Measurements from ENCODE around the gene NTRK1.

NTRK1 gene

DNA sequence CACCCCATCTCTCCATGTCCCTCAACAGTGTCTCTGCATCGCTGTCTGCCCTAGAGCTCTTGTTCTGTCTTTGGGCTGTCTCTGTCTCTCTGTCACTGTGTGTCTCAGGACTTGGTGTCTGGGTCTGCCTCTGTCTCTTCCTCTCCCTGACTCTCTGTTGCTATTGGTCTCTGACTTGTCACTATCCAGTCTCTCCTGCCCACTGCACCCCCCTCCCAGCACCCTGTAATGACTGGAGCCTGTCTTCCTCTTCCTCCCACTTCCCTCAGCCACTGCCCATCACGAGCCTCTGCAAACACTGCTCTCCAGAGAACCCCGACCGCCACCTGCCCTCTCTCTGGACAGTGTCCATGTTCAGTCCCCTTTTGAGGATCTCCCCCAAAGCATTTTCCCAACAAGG, 45.0 kb downstream of the NTRK1 start:
- DNase-seq = no peak
- no peak overlapping the region for H2BK12ac ChIP-seq (ENCODE audit: low read length)
- no peak overlapping the region for H3K23ac ChIP-seq (ENCODE audit: low read length)
- no peak overlapping the region for H4K12ac ChIP-seq (ENCODE audit: low read depth, low read length)
- no peak overlapping the region for H3K4me2 ChIP-seq (ENCODE audit: low read length)
- H3K14ac ChIP-seq (ENCODE audit: low read length) = no peak overlapping the region
- no peaks in the 10 kb centered on the region for H3K27me3 ChIP-seq (ENCODE audit: insufficient read depth, low read length)
- no peak overlapping the region for H3K9ac ChIP-seq (ENCODE audit: low read length)
- no peak overlapping the region for H4K8ac ChIP-seq (ENCODE audit: low read depth, low read length)
- H3K27ac ChIP-seq (ENCODE audit: low read depth, low read length) = no peak overlapping the region
- no peak overlapping the region for H2AFZ ChIP-seq (ENCODE audit: insufficient read depth, low read length, poor library complexity)
- no peaks in the 10 kb centered on the region for H3K79me1 ChIP-seq (ENCODE audit: low read length)
- no peak overlapping the region for H2AK5ac ChIP-seq (ENCODE audit: low read length)
- peaks cover 0 to 3% of the 10 kb centered on the region in 2 experiments for H3K4me1 ChIP-seq (ENCODE audit: control insufficient read depth in 1 of 2, insufficient read depth in 2 of 2, low read length in 2 of 2)
- no peak overlapping the region for H2BK120ac ChIP-seq (ENCODE audit: insufficient read depth, low read length, poor library complexity)
- H3K36me3 ChIP-seq (ENCODE audit: control insufficient read depth in 1 of 2, insufficient read depth in 2 of 2, low read length in 2 of 2) = peaks cover 60 to 62% of the 10 kb centered on the region in 2 experiments
- H3K9me3 ChIP-seq (ENCODE audit: insufficient read depth, low read depth, low read length) = peaks cover 5% of the 10 kb centered on the region
- no peak overlapping the region for H2BK5ac ChIP-seq (ENCODE audit: low read depth, low read length, poor library complexity)
- H3K18ac ChIP-seq (ENCODE audit: low read length) = no peak overlapping the region
- no CpG with 5 or more reads among the region's 4 CpGs for WGBS (ENCODE audit: extremely low coverage, insufficient coverage, insufficient read length)
- H3K4ac ChIP-seq (ENCODE audit: low read depth, low read length) = no peak overlapping the region
- H4K91ac ChIP-seq (ENCODE audit: low read depth, low read length) = no peak overlapping the region
- no peak overlapping the region for H3K4me3 ChIP-seq (ENCODE audit: low read depth, low read length)
- H3K79me2 ChIP-seq (ENCODE audit: control insufficient read depth, insufficient read depth, low read length, poor library complexity) = no peaks in the 10 kb centered on the region

- Histone ChIP-seq H3K27me3 (ENCODE audit: insufficient read depth, low read length) (no peaks in the 10 kb centered on the region), H2BK120ac (ENCODE audit: insufficient read depth, low read length, poor library complexity) (no peak overlapping the region), H3K27ac (ENCODE audit: low read depth, low read length) (no peak overlapping the region), H3K9me3 (ENCODE audit: insufficient read depth, low read depth, low read length) (peaks cover 5% of the 10 kb centered on the region), H3K36me3 (ENCODE audit: control insufficient read depth in 1 of 2, insufficient read depth in 2 of 2, low read length in 2 of 2) (peaks cover 62 to 63% of the 10 kb centered on the region in 2 experiments), H3K9ac (ENCODE audit: low read length) (no peak overlapping the region), H3K4me1 (ENCODE audit: control insufficient read depth in 1 of 2, insufficient read depth in 2 of 2, low read length in 2 of 2) (peaks cover 0 to 3% of the 10 kb centered on the region in 2 experiments), H4K8ac (ENCODE audit: low read depth, low read length) (no peak overlapping the region), H3K14ac (ENCODE audit: low read length) (no peak overlapping the region), H4K91ac (ENCODE audit: low read depth, low read length) (no peak overlapping the region), H3K79me2 (ENCODE audit: control insufficient read depth, insufficient read depth, low read length, poor library complexity) (no peaks in the 10 kb centered on the region), H2AFZ (ENCODE audit: insufficient read depth, low read length, poor library complexity) (no peak overlapping the region), H3K79me1 (ENCODE audit: low read length) (no peaks in the 10 kb centered on the region), H4K12ac (ENCODE audit: low read depth, low read length) (no peak overlapping the region), H3K23ac (ENCODE audit: low read length) (no peak overlapping the region), H3K4me3 (ENCODE audit: low read depth, low read length) (no peak overlapping the region), H2AK5ac (ENCODE audit: low read length) (no peak overlapping the region), H2BK5ac (ENCODE audit: low read depth, low read length, poor library complexity) (no peak overlapping the region), H3K4me2 (ENCODE audit: low read length) (no peak overlapping the region), H3K4ac (ENCODE audit: low read depth, low read length) (no peak overlapping the region), H3K18ac (ENCODE audit: low read length) (no peak overlapping the region), H2BK12ac (ENCODE audit: low read length) (no peak overlapping the region)
- DNase-seq = no peak
- WGBS (ENCODE audit: extremely low coverage, insufficient coverage, insufficient read length) = no CpG with 5 or more reads among the region's 16 CpGs
Observed at GRCh38 chr1:156906206-156906906, 45.7 kb downstream of the NTRK1 start.

GRCh38 chr1:156908541-156908940, 47.9 kb downstream of the NTRK1 start:
- Histone ChIP-seq H3K9ac (ENCODE audit: low read length) (no peak overlapping the region), H3K4me3 (ENCODE audit: low read depth, low read length) (no peak overlapping the region), H3K14ac (ENCODE audit: low read length) (no peak overlapping the region), H2BK5ac (ENCODE audit: low read depth, low read length, poor library complexity) (no peak overlapping the region), H2AFZ (ENCODE audit: insufficient read depth, low read length, poor library complexity) (no peak overlapping the region), H2BK120ac (ENCODE audit: insufficient read depth, low read length, poor library complexity) (no peak overlapping the region), H2BK12ac (ENCODE audit: low read length) (no peak overlapping the region), H3K18ac (ENCODE audit: low read length) (no peak overlapping the region), H3K9me3 (ENCODE audit: insufficient read depth, low read depth, low read length) (peaks cover 5% of the 10 kb centered on the region), H4K91ac (ENCODE audit: low read depth, low read length) (no peak overlapping the region), H3K27me3 (ENCODE audit: insufficient read depth, low read length) (no peaks in the 10 kb centered on the region), H3K79me2 (ENCODE audit: control insufficient read depth, insufficient read depth, low read length, poor library complexity) (no peaks in the 10 kb centered on the region), H3K4me2 (ENCODE audit: low read length) (no peak overlapping the region), H3K4me1 (ENCODE audit: control insufficient read depth in 1 of 2, insufficient read depth in 2 of 2, low read length in 2 of 2) (peaks cover 0 to 4% of the 10 kb centered on the region in 2 experiments), H4K8ac (ENCODE audit: low read depth, low read length) (no peak overlapping the region), H3K27ac (ENCODE audit: low read depth, low read length) (no peak overlapping the region), H3K23ac (ENCODE audit: low read length) (no peak overlapping the region), H3K79me1 (ENCODE audit: low read length) (no peaks in the 10 kb centered on the region), H2AK5ac (ENCODE audit: low read length) (no peak overlapping the region), H3K4ac (ENCODE audit: low read depth, low read length) (no peak overlapping the region), H3K36me3 (ENCODE audit: control insufficient read depth in 1 of 2, insufficient read depth in 2 of 2, low read length in 2 of 2) (peaks cover 75 to 81% of the 10 kb centered on the region in 2 experiments), H4K12ac (ENCODE audit: low read depth, low read length) (no peak overlapping the region)
- no CpG with 5 or more reads among the region's 29 CpGs for WGBS (ENCODE audit: extremely low coverage, insufficient coverage, insufficient read length)
- DNase-seq = no peak

DNA sequence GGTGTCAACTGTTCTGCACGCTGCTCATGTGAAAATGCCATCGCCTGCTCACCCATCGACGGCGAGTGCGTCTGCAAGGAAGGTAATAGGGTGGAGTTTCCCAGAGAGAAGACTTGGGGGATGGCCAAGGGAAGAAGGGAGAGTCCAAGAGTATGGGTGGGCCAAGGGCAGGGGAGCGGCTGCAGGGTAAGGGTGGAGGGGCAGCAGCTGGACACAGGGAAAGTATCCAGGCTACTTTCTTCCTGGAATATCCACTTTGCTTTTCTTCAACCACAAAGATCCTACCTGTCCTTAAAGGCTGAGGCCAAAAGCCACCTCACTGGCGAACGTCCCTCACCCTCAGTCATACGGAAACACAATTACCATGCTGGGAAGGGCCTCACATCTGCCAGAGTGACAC, 48.3 kb downstream of the NTRK1 start:
- H3K9me3 ChIP-seq (ENCODE audit: insufficient read depth, low read depth, low read length) = peaks cover 3% of the 10 kb centered on the region
- no peak overlapping the region for H2AK5ac ChIP-seq (ENCODE audit: low read length)
- no peak overlapping the region for H3K9ac ChIP-seq (ENCODE audit: low read length)
- no peak overlapping the region for H2BK12ac ChIP-seq (ENCODE audit: low read length)
- H4K91ac ChIP-seq (ENCODE audit: low read depth, low read length) = no peak overlapping the region
- H3K79me2 ChIP-seq (ENCODE audit: control insufficient read depth, insufficient read depth, low read length, poor library complexity) = no peaks in the 10 kb centered on the region
- H3K79me1 ChIP-seq (ENCODE audit: low read length) = no peaks in the 10 kb centered on the region
- no peak overlapping the region for H2BK5ac ChIP-seq (ENCODE audit: low read depth, low read length, poor library complexity)
- DNase-seq = no peak
- peaks cover 79 to 85% of the 10 kb centered on the region in 2 experiments for H3K36me3 ChIP-seq (ENCODE audit: control insufficient read depth in 1 of 2, insufficient read depth in 2 of 2, low read length in 2 of 2)
- no peak overlapping the region for H3K27ac ChIP-seq (ENCODE audit: low read depth, low read length)
- H4K12ac ChIP-seq (ENCODE audit: low read depth, low read length) = no peak overlapping the region
- H2AFZ ChIP-seq (ENCODE audit: insufficient read depth, low read length, poor library complexity) = no peak overlapping the region
- no peak overlapping the region for H3K4ac ChIP-seq (ENCODE audit: low read depth, low read length)
- no peak overlapping the region for H3K4me2 ChIP-seq (ENCODE audit: low read length)
- H3K4me3 ChIP-seq (ENCODE audit: low read depth, low read length) = no peak overlapping the region
- no peak overlapping the region for H2BK120ac ChIP-seq (ENCODE audit: insufficient read depth, low read length, poor library complexity)
- peaks cover 0 to 4% of the 10 kb centered on the region in 2 experiments for H3K4me1 ChIP-seq (ENCODE audit: control insufficient read depth in 1 of 2, insufficient read depth in 2 of 2, low read length in 2 of 2)
- WGBS (ENCODE audit: extremely low coverage, insufficient coverage, insufficient read length) = no CpG with 5 or more reads among the region's 10 CpGs
- H3K18ac ChIP-seq (ENCODE audit: low read length) = no peak overlapping the region
- no peak overlapping the region for H4K8ac ChIP-seq (ENCODE audit: low read depth, low read length)
- H3K23ac ChIP-seq (ENCODE audit: low read length) = no peak overlapping the region
- H3K27me3 ChIP-seq (ENCODE audit: insufficient read depth, low read length) = no peaks in the 10 kb centered on the region
- H3K14ac ChIP-seq (ENCODE audit: low read length) = no peak overlapping the region
